Fibroblast of lung (primary cell): Measurements from ENCODE around the gene DNAH8. TPM values are rescaled to one million over a fixed set of nuclear protein-coding genes. Genes with fewer than 3 reads are reported as not detected.
A peak's percentile ranks its signal among the peaks of the same experiment; 100 is the strongest.

Source experiments
- DNase-seq, 2 donors: peaks; one replicate each; pipeline versions ENCODE4 v3.0.0 to v3.0.0-alpha.2; 2010; ENCODE audit warnings: low read depth in 2 of 2
- H2AFZ ChIP-seq: 2 replicates; pipeline ENCODE4 v1.5.1; 2012; ENCODE audit warnings: low read length, control low read depth, inconsistent platforms
- H3K27ac ChIP-seq: 2 replicates; pipeline ENCODE4 v1.5.1; 2011; ENCODE audit warnings: low read length, control low read depth; ENCODE audit not compliant: insufficient read depth
- H3K27me3 ChIP-seq: 2 replicates; pipeline ENCODE4 v1.5.1; 2011; ENCODE audit warnings: mild to moderate bottlenecking, low read length; ENCODE audit not compliant: control insufficient read depth, insufficient read depth
- H3K36me3 ChIP-seq: 2 replicates; pipeline ENCODE4 v1.5.1; 2011; ENCODE audit warnings: low read length; ENCODE audit not compliant: control insufficient read depth, insufficient read depth
- H3K4me1 ChIP-seq: 2 replicates; pipeline ENCODE4 v1.5.1; 2011; ENCODE audit warnings: low read length; ENCODE audit not compliant: control insufficient read depth, insufficient read depth; ENCODE audit errors: extremely low read depth
- H3K4me2 ChIP-seq: 2 replicates; pipeline ENCODE4 v1.5.1; 2011; ENCODE audit warnings: low read length, control low read depth; ENCODE audit not compliant: insufficient read depth; ENCODE audit errors: extremely low read depth
- H3K4me3 ChIP-seq, 4 experiments: fragments of 200-600 bp in 1 of 4; sonication (generic) in 1 of 4; replicated peaks in 1 of 4; 2 replicates each; pipeline ENCODE4 v1.5.1; 2011 to 2016; ENCODE audit warnings: low read length in 4 of 4, low read depth in 3 of 4, mild to moderate bottlenecking in 3 of 4, control low read depth in 2 of 4, inconsistent platforms in 1 of 4, mixed read lengths in 1 of 4; ENCODE audit not compliant: insufficient read depth in 1 of 4; ENCODE audit errors: control extremely low read depth in 1 of 4
- H3K79me2 ChIP-seq: 2 replicates; pipeline ENCODE4 v1.5.1; 2012; ENCODE audit warnings: mild to moderate bottlenecking, low read length, inconsistent platforms; ENCODE audit not compliant: control insufficient read depth, insufficient read depth
- H3K9ac ChIP-seq: 2 replicates; pipeline ENCODE4 v1.5.1; 2011; ENCODE audit warnings: mild to moderate bottlenecking, low read length, control low read depth; ENCODE audit not compliant: insufficient read depth
- H3K9me3 ChIP-seq: 2 replicates; pipeline ENCODE4 v1.5.1; 2012; ENCODE audit warnings: low read depth, low read length; ENCODE audit not compliant: control insufficient read depth, insufficient read depth
- H4K20me1 ChIP-seq: 2 replicates; pipeline ENCODE4 v1.5.1; 2011; ENCODE audit warnings: low read length; ENCODE audit not compliant: control insufficient read depth, insufficient read depth; ENCODE audit errors: extremely low read depth
- CTCF ChIP-seq, 2 donors: IDR thresholded peaks in 1 of 2; conservative IDR thresholded peaks in 1 of 2; 1 replicate in 1 of 2; 2 replicates in 1 of 2; pipeline ENCODE4 v1.5.1; 2011 to 2012; ENCODE audit warnings: low read length in 2 of 2, control low read depth in 1 of 2, inconsistent platforms in 1 of 2, low read depth in 1 of 2, mild to moderate bottlenecking in 1 of 2
- EZH2 ChIP-seq: IDR thresholded peaks from 2 replicates; pipeline ENCODE4 v1.5.1; 2012; ENCODE audit warnings: low read length, control low read depth, mild to moderate bottlenecking; ENCODE audit errors: missing control alignments
- polyA plus RNA-seq, 2 donors: library from polyadenylated mRNA; depleted of rRNA in 1 of 2; stranded (reverse) in 1 of 2; unstranded in 1 of 2; fragments of >200 nt; gene quantifications; 2 replicates each; pipeline ENCODE4 v1.2.1, GENCODE V29; 2011 to 2012; ENCODE audit warnings: missing spikeins in 1 of 2
- total RNA-seq: library from RNA; depleted of rRNA; stranded (reverse); fragments of >200 nt; gene quantifications from 2 replicates; pipeline ENCODE4 v1.2.1, GENCODE V29; 2014

The DNAH8 gene
- total and polyA plus RNA-seq, 2 donors (not counting 1 experiment from before 2014, with no cell fraction given): under 0.01 TPM; not detected in 1

- Histone ChIP-seq H4K20me1 (no peaks in the 10 kb centered on the region), H3K4me2 (no peak overlapping the region), H3K36me3 (no peaks in the 10 kb centered on the region), H3K9me3 (no peaks in the 10 kb centered on the region), H3K27ac (no peak overlapping the region), H3K79me2 (no peaks in the 10 kb centered on the region), H3K4me1 (no peaks in the 10 kb centered on the region), H3K4me3 (no peak overlapping the region), H3K9ac (no peak overlapping the region), H3K27me3 (peaks cover 6% of the 10 kb centered on the region), H2AFZ (no peak overlapping the region)
- no peak for DNase-seq
- TF ChIP-seq EZH2: no peak
- TF ChIP-seq CTCF (conservative IDR thresholded peaks at IDR 0.05 in 1 of 2, IDR thresholded peaks at IDR 0.05 in 1 of 2; ENCODE audit: low read depth in 1 of 2, low read length in 2 of 2): no peak
Observed at GRCh38 chr6:38723783-38724182, 8.7 kb downstream of the DNAH8 start.

- Histone ChIP-seq H4K20me1 (no peaks in the 10 kb centered on the region), H3K4me2 (no peak overlapping the region), H3K4me1 (no peaks in the 10 kb centered on the region), H3K27ac (no peak overlapping the region), H3K36me3 (no peaks in the 10 kb centered on the region), H3K79me2 (no peaks in the 10 kb centered on the region), H3K27me3 (peaks cover 6% of the 10 kb centered on the region), H3K4me3 (no peak overlapping the region), H3K9ac (no peak overlapping the region), H3K9me3 (no peaks in the 10 kb centered on the region), H2AFZ (no peak overlapping the region)
- DNase-seq: no peak
- TF ChIP-seq EZH2 (no peak), CTCF (conservative IDR thresholded peaks at IDR 0.05 in 1 of 2, IDR thresholded peaks at IDR 0.05 in 1 of 2; ENCODE audit: low read depth in 1 of 2, low read length in 2 of 2) (no peak)
Observed at GRCh38 chr6:38724343-38724742, 9.2 kb downstream of the DNAH8 start.

GRCh38 chr6:38725414-38726183 is 10.5 kb downstream of the DNAH8 start:
- H3K9me3 ChIP-seq: no peaks in the 10 kb centered on the region
- TF ChIP-seq CTCF (conservative IDR thresholded peaks at IDR 0.05 in 1 of 2, IDR thresholded peaks at IDR 0.05 in 1 of 2; ENCODE audit: low read depth in 1 of 2, low read length in 2 of 2) (no peak), EZH2 (no peak)
- no peaks in the 10 kb centered on the region for H3K36me3 ChIP-seq
- H3K4me3 ChIP-seq: no peak overlapping the region
- peak in 1 of 2 donors; percentile 24 for DNase-seq
- no peak overlapping the region for H3K27ac ChIP-seq
- H2AFZ ChIP-seq: no peak overlapping the region
- H3K27me3 ChIP-seq: no peaks in the 10 kb centered on the region
- H3K79me2 ChIP-seq: no peaks in the 10 kb centered on the region
- no peak overlapping the region for H3K9ac ChIP-seq
- no peak overlapping the region for H3K4me2 ChIP-seq
- no peaks in the 10 kb centered on the region for H3K4me1 ChIP-seq
- no peaks in the 10 kb centered on the region for H4K20me1 ChIP-seq
